SHP77 treated with DMSO at 0.1 percent for 48 hours (cell line): ENCODE results near the gene SDK1.
"Not testable (repeated sequence)": the region's sequence is repeated elsewhere in the genome, so short reads cannot be mapped to it uniquely, and the experiment has no call there.

Experiments
- DNase-seq: peaks from one replicate; lab custom pipeline; 2025; lab: John Stamatoyannopoulos, UW

The SDK1 gene

GRCh38 chr7:4230352-4230751, 929.3 kb downstream of the SDK1 start:
- no peak for DNase-seq

- no peak for DNase-seq
Observed at GRCh38 chr7:4233146-4233545, 932.1 kb downstream of the SDK1 start.

DNA sequence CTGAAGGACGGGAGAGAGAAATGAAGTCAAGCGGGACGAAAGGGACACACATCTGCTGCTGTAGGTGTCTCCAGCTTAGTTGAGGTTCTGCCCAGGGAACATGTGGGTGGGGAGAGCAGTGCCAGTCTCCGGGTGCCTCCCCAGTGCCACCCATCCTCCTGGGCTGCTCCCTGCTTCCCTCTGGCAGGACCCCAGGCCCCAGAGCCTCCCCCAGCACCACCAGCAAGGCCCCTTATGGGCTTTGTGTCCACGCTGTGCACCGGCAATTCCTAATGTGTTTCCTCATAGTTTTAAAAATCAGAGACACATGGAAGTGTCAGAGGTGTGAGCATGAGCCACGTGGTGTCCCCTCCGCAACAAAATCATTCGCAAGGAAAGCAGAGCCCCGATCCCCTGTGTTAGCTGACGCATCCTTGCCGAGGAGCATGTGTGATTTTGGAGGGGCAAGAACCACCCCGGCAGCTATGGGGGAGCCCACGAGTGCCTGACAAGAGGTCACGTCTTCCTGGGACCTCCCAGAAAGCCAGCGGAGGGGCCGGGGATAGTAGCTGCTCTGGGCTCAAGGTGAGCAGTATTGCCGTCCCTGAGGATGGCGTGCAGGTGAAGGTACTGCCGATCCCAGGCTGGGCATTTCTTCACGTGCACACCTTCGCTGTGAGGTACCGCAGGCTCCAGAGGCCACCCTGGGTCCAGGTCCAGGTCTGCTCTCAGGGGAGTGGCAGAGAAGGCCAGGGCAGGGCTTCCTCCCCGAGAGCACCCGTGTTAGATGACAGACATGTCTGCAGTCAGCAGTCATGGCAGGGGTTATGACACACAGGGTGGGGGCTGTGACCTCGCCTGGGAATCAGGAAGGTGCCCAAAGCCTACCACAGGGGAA, 932.8 kb downstream of the SDK1 start:
- DNase-seq = no peak

DNA sequence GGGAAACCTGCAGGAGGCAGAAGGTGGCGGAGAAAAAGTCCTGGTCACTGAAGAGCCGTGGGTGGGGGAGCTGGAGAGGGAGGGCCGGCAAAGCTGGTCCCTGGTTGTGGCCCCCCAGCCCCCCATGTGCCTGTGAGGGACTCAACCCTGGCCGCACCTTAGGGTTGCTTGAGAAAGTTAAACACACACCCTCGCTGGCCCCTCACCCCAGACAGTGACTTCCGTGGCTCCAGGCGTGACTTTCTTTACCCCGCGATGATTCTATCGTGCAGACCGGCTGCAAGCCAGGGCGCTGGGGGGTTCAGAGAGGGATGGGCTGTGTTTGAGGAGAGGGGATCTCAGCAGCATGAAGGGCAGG, 933.4 kb downstream of the SDK1 start:
- no peak for DNase-seq

- no peak for DNase-seq
Observed at GRCh38 chr7:4234886-4235285, 933.8 kb downstream of the SDK1 start.

DNA sequence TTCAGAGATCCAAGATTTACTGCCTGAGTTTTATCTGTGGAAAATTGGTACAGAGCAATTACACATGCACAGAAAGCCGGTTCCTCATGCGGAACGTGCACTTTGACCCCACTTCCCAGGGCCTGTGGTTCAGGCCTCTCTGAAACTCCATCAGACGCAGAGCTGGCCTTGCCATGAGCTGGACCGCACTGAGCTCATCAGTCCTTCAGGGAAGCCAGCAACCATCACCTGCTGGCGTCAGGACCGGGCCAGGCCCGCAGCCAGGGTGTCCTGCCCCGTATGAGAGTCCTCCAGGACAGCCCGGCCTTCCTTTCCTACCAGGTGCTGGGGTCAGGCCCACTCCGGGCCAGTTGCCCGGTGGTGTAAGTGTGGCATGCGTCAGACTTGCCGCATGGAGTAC, 934.5 kb downstream of the SDK1 start:
- DNase-seq = no peak

DNA sequence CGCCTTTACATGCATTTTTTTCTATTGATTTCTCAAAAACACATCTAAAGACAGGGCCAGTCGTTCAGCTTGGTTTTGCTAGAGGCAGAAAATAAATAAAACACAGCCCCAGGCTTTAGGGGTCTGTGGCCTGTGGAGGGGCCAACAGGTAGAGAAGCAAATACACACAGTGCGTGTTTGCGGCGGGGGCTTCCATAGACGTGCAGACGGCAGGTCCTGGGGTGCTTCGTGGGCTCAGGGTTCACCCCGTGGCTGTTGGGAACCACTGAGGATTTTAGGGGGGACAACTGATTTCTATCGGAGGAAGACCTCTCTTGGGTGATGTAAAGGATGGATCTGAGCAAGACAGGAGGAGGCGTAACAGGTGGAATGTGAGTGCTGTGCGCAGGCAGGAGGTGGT, 935.3 kb downstream of the SDK1 start:
- no peak for DNase-seq

- DNase-seq = not testable (repeated sequence)
Observed at GRCh38 chr7:4236873-4237272, 935.8 kb downstream of the SDK1 start.

DNA sequence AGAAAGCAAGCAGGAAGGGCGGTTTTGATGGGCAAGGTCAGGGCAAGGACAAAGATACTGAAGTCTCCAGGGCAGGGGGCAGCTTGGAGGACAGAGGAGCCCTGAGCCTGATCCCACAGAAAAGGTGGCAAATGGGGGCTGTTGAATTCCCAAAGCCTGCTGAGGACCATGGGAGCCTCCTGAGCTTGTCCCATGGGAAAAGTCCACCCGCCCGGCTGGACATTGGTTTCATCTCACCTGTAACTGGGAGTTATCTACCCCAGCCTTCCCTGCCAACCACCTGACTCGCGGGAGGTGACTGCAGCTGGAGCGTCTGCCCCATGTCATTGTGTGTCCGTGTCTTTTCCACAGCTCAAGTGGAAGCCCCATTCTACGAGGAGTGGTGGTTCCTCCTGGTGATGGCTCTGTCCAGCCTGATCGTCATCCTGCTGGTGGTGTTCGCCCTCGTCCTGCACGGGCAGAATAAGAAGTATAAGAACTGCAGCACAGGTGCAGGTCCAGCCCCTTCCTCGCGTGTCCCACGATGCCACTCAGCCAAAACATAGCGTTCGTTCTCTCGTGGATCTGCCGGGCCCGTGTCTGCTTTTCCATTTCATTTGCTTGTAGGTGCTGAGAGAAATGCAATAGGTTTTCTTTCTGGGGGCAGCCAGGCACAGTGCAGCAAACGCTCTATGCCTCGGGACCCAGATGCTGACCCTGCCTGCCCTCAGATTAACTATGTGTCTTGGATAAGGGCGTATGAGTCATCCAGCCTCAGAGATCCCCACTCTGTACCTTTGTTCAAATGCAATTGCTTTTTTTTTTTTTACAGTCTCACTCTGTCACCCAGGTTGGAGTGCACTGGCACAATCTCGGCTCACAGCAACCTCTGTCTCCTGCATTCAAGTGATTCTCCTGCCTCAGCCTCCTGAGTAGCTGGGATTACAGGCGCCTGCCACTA, 936.5 kb downstream of the SDK1 start:
- no peak for DNase-seq

GRCh38 chr7:4238861-4239260, 937.8 kb downstream of the SDK1 start:
- no peak for DNase-seq

DNA sequence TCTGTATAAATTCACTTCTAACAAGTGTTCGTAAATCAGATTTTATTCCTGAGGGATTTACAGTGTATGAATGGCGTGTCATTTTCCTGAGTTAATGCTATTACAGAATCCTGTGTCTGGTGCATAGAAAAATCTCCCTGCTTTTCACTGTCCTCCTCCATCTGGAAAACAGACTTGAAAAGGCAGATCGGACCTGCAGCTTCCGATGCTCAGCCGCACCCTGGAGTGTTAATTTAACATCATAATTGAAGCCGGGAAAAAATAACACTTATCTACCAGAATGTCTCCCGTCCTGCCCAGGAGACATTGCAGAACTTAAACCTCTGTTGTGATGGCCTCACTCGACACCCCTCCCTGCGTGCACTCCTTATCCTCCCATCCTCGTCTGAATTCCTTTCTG, 939.0 kb downstream of the SDK1 start:
- no peak for DNase-seq

- no peak for DNase-seq
Observed at GRCh38 chr7:4240520-4241303, 939.7 kb downstream of the SDK1 start.

- no peak for DNase-seq
Observed at GRCh38 chr7:4241304-4241612, 940.2 kb downstream of the SDK1 start.

DNA sequence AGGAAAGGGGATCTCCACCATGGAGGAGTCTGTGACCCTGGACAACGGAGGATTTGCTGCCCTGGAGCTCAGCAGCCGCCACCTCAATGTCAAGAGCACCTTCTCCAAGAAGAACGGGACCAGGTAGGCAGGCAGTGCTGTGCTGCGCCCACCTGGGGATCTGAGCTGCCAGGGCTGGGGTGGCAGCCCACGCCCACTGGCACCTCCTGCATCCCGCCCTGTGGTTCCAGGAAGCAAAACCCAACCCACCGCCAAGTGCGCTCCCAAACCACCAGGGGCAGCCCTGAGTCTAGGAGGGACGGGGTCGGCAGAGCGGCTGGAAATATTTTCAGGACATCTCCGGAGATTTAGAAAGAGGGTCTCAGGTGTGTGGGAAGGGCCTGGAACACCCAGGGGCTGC, 940.7 kb downstream of the SDK1 start:
- no peak for DNase-seq

DNA sequence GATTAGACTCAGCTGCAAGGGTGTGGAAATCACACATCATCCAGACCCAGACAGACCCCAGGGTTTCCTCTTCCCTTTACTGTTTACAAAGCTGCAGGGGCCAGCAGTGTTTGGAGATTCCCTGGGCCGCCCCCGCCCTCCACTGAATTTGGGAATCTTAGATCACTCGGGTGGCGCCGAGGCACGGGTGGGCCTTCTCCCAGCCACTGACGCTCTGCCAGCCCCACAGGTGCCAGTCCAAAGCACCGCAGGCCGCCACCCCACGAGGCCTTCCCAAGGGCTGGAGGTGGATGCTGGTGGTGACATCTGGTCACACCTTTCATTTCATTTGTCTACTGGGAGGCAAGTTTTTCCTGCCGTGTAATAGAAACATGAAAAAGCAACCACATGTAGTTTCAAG, 941.7 kb downstream of the SDK1 start:
- no peak for DNase-seq

GRCh38 chr7:4244041-4244440, 943.0 kb downstream of the SDK1 start:
- DNase-seq = no peak

DNA sequence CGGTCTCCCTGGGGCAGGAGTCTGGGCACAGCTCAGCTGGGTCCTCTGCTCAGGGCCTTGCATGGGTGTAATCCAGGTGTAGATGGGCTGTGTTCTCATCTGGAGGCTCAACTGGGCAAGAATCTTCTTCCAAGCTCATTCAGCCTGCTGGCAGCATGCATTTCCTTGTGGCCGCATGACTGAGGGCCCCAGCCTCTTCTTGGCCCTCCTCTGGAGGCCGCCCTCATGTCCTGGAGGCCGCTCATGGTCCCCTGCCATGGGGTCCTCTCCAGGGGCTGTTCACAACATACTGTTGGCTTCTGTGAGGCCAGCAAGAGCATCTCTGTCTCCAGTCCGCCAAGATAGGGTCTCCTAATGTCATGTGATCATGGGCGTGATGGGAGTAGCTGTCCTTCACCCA, 943.6 kb downstream of the SDK1 start:
- DNase-seq = no peak

DNA sequence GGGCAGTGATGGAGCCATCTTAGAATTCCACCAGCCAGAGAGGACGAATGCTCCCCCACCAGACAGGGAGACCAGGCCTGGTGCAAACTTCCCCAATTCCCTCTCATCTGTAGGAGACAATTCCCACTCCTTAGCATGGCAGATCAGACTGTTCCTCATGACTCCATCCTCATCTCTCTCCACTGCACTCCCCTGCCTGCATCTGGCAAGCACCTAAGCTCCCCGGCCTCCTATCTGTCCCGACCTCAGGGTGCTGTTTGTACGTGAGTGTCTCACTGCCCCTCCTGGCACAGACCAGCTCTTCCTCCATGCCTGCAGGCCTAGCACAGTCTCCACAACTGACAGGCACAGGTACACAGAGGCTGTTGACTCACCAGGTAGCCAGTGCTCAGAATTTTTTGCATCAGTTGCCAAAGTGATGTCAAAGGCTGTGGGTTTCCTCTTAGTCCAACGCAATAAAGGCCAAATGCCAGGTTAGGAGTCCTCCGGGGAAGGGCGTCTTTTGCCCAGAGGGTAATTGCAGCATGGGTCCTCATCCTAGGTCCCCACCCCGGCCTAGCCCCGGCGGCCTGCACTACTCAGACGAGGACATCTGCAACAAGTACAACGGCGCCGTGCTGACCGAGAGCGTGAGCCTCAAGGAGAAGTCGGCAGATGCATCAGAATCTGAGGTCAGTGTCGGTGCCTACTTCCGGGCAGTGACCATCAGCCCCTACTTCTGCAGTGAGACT, 944.2 kb downstream of the SDK1 start:
- DNase-seq = no peak

- DNase-seq = no peak
Observed at GRCh38 chr7:4245866-4246470, 944.9 kb downstream of the SDK1 start.

- no peak for DNase-seq
Observed at GRCh38 chr7:4246536-4246935, 945.5 kb downstream of the SDK1 start.

DNA sequence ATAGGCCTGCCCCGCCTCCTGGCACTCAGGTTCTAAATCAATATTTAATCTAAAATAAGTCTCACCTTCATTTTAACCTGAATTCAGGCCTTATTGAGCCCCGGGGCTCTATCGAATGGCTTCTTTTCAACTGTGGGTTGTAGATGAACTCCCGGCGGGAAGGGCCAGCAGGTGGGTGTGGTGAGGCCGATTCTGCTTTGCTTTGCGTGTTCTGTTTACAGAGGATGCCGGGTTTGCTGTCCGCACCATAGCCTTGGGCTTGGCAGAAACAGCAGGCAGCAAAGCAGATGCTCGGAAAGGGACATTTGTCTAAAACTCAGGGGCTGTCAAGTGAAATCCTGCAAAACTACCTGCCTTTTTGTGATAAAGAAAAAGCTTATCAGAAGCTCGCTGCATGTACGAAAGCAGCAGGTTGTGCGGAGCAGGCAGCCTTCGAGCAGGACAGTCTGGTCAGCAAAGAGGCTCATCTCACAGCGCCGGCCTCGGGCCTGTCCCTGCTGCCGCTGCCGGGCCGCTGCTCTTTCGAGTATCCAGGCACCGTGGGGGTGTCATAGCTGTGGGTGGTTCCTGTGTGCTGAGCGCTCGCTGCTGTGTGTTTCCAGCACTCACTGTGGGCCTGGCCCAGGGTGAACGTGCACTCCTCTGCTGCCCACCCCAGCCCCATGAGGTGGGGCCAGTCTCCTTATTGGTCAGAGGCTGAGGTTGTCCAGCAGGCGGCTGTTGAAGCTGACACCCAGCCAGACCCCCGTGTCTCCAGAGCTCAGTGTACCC, 946.2 kb downstream of the SDK1 start:
- no peak for DNase-seq
